ENCODE data around the gene SDF4.

Gene SDF4

DNA sequence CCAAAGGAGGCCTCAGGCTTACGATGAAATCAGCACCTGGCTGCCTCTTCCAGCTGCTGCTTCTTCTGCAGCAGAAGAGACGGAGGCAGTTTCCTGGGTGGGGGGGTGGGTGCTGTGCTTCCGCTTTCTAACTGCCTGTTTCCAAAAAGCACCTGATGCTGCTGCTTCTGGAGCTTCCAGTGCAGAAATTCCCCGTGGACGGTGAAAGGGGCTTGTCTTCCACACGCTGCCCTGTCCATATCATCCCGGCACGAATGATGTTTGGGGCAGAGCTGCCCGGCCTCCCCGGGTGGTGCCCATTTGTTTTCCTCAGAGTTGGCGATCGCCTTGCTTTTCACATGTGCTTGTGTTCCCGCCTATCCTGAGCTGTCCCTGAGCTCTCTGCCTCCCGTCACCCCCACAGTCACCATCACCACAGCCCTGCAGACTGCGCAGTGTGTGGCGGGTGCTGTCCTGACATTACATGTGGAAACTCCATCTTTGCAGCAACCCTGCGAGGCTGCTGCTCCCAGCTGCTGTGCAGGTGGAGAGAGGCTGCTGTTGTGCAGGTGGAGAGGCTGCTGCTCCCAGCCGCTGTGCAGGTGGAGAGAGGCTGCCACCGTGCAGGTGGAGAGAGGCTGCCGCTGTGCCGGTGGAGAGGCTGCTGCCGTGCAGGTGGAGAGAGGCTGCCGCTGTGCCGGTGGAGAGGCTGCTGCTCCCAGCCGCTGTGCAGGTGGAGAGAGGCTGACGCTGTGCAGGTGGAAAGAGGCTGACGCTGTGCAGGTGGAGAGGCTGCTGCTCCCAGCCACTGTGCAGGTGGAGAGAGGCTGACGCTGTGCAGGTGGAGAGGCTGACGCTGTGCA lies 56.4 kb downstream of the SDF4 start:
- DNase-seq, result no peak

DNA sequence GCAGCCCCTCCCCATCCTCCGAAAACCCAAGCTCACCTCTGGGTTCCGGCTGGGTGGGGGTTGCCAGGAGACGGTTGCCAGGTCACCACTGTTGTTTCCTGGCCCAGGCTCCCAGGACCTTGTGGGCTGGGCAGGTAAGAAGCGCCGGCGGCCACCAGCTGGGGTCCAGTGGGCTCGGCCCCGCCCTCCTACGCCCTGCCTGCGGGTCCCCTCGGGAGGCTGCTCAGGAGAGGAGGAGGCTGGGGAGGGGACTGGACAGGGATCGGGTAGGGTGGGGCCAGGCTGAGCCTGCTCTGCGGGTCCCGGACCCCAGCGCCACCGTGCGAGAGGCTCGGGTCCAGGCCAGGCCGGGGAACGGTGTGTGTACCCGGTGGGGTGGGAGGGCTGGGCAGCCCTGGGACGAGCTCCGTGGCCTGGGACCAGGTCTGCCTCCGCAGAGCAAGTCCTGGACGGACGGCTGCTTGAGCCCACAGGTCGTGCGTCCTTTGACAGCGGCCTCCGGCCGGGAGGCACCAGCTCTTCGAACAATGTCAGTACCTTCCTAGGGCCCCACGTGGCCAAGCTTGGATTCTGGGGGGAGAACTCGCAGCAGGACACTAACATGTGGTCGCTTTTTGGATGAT lies 57.9 kb downstream of the SDF4 start, which contains the start of gene TTLL10:
TSS of gene TTLL10 (plus strand) at position 88 of the 623 bp plus-strand sequence. CDS start 5,336 bp downstream, outside the sequence.
- DNase-seq, result no peak

- DNase-seq, result no peak
Observed at GRCh38 chr1:1173061-1173792, 58.6 kb downstream of the SDF4 start.

GRCh38 chr1:1171546-1172340 lies 60.1 kb downstream of the SDF4 start:
- no peak for DNase-seq

DNA sequence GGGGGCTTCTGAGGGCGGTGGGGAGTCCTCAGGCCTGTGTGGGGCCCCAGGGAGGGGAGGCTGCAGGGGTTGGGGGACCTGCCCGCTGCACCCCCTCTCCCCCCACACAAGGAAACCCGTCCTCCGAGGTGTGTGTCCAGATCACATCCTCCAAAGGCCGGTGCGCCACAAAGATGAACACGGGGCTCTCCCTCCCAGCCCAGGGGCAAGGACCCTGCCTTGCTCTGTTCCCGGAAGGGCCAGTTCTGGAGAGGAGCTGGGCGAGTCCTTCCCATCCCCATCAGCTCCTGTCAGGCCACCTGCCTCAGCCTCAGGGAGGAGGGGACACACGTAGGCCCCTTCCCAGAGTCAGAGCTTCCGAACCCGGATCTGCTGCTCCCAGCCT lies 60.6 kb downstream of the SDF4 start:
- DNase-seq, result no peak

DNA sequence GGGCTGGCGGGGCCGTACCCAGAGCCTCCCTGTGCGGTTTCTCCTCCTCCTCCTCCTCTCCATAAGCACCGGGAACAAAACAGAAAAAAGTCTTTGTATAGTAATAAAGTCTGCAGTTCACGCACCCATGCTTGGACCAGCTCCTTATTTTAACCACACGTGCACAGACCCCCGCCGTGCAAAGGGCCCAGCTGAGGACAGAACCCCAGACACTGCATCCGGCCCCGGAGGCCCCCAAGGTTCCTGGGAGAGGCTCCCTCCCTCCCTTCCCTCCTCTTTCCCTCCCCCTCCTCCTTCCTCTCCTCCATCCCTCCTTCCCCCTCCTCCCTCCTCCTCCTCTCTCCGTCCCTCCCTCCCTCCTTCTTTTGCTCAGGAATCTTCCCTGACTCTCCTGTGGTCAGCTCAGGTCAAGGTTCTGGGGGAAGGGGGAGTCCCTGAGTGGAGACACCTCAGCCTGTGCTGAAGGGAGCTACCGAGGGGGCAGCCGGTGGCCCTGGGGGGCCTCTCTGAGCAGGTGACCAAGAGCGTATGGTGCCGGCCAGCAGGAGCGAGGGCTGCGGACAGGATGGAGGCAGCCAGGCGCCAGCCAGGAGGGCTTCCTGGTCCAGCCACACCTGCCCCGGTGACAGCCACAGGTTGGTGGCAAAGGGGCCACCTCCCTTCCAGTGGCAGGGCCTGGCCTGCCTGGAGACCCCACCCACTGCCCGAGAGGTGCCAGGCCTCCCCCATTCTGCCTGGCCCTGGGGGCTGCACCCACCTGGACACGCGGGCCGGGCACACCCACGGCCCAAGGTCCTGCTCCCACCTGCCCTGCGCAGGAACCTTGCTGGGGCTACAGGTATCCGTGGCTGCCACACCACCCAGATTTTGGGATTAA lies 61.3 kb downstream of the SDF4 start:
- no peak for DNase-seq

GRCh38 chr1:1169429-1170214 lies 62.2 kb downstream of the SDF4 start:
- DNase-seq, result no peak

- DNase-seq, result no peak
Observed at GRCh38 chr1:1168451-1169411, 63.1 kb downstream of the SDF4 start.

DNA sequence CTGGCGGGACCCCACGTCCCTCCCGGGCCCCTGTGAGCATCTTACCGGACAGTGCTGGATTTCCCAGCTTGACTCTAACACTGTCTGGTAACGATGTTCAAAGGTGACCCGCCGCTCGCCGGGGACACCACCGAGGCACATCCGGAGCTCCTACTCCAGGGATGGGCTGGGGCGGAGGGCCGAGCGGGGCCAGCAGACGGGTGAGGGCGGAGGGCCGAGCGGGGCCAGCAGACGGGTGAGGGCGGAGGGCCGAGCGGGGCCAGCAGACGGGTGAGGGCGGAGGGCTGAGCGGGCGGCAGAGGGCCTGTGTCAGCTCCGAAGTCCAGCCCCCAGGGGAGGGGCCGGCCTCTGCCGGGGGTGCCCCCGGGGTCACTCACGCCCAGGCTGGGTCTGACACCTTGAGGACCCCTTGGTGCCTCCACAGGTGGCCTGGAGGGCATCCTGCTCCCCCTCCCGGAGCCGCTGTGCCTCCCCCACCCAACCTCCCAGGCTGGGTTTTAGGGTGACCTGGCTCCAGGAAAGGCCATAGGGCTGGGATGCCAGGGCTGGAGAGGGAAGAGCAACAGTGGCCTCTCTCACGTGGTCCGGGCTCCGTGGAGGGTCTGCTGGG lies 63.9 kb downstream of the SDF4 start:
- no peak for DNase-seq

DNA sequence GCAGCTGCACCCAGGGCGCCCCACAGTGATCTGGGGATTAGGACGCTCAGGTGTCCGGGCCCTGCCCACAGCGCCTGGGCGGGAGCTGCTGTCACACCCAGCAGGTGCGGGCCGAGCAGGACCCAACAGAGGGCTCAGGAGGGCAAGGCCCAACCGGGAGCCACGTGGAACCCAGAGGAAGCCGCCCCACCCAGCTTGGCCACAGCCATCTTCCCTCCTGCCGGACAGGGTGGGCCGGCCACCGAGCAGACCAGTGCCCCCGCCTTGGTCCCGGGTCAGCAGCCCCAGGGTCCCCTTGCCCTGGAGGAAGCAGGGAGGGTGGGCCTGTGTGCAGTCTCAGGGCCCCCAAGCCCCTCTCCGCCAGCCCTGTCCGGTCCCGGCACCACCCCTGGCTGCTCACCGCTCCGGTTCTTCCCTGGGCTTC lies 64.4 kb downstream of the SDF4 start:
- DNase-seq, result no peak

Measured in NCI-H2029 treated with DMSO at 0.1 percent for 48 hours (cell line).